Prostate gland (tissue), 2 donors: ENCODE data around the gene EMX1. TPM values are rescaled to one million over a fixed set of nuclear protein-coding genes. Genes with fewer than 3 reads are reported as not detected.

Source experiments
- DNase-seq: peaks from one replicate; pipeline ENCODE4 v3.0.0-alpha.2; 2019; ENCODE audit warnings: low spot score
- H3K27ac ChIP-seq, 2 donors: fragments of 200-600 bp; sonication (generic); 2 replicates each; pipeline ENCODE4 v1.5.1; 2017 to 2019
- H3K27me3 ChIP-seq: fragments of 200-600 bp; sonication (generic); replicated peaks from 2 replicates; pipeline ENCODE4 v1.5.1; 2019; ENCODE audit not compliant: insufficient read depth
- H3K36me3 ChIP-seq, 2 donors: fragments of 200-600 bp; sonication (generic); 1 replicate in 1 of 2; 2 replicates in 1 of 2; pipeline versions ENCODE4 v1.5.1 to v1.8.1; 2017 to 2019
- H3K4me1 ChIP-seq: fragments of 200-600 bp; sonication (generic); replicated peaks from 2 replicates; pipeline ENCODE4 v1.5.1; 2019
- H3K4me3 ChIP-seq, 2 donors: fragments of 200-600 bp; sonication (generic); 2 replicates each; pipeline ENCODE4 v1.5.1; 2017 to 2019
- H3K9me3 ChIP-seq: fragments of 200-600 bp; sonication (generic); 2 replicates; pipeline ENCODE4 v1.5.1; 2017
- POLR2A ChIP-seq: fragments of 450-650 bp; IDR thresholded peaks from one replicate; pipeline ENCODE4 v1.6.1; 2016; ENCODE audit warnings: antibody characterized with exemption, mild to moderate bottlenecking
- POLR2AphosphoS5 ChIP-seq: sonication (generic); formaldehyde crosslinking; IDR thresholded peaks from one replicate; pipeline ENCODE4 v1.6.1; 2017; ENCODE audit warnings: antibody characterized with exemption
- WGBS: methylation state at CpG from one replicate; pipeline ENCODE4 v1.1.5; 2018; 5-methylcytosine and 5-hydroxymethylcytosine counted together
- intact Hi-C: fragments of 100-400 bp; cut with DNase I; formaldehyde crosslinking; loops from one replicate; pipeline ENCODE4 v1.14.2; 2022
- total RNA-seq, 2 donors: library from RNA; depleted of rRNA; stranded (reverse); fragments of >200 nt; gene quantifications; one replicate each; pipeline ENCODE4 v1.1.0, GENCODE V29; 2016
- TF ChIP-seq, protein P1 (sequence below), 4 experiments: fragments of 200-600 bp in 2 of 4; fragments of 450-650 bp in 2 of 4; sonication (generic) in 2 of 4; IDR thresholded peaks; 1 replicate in 3 of 4; 2 replicates in 1 of 4; pipeline ENCODE4 v1.5.1; 2016 to 2019; ENCODE audit warnings: antibody characterized with exemption in 4 of 4, mild to moderate bottlenecking in 2 of 4, moderate library complexity in 2 of 4

The EMX1 gene
- total RNA-seq = 1 to 10 TPM in 1 of 2 donors, not detected in 1; 9.8 TPM

DNA sequence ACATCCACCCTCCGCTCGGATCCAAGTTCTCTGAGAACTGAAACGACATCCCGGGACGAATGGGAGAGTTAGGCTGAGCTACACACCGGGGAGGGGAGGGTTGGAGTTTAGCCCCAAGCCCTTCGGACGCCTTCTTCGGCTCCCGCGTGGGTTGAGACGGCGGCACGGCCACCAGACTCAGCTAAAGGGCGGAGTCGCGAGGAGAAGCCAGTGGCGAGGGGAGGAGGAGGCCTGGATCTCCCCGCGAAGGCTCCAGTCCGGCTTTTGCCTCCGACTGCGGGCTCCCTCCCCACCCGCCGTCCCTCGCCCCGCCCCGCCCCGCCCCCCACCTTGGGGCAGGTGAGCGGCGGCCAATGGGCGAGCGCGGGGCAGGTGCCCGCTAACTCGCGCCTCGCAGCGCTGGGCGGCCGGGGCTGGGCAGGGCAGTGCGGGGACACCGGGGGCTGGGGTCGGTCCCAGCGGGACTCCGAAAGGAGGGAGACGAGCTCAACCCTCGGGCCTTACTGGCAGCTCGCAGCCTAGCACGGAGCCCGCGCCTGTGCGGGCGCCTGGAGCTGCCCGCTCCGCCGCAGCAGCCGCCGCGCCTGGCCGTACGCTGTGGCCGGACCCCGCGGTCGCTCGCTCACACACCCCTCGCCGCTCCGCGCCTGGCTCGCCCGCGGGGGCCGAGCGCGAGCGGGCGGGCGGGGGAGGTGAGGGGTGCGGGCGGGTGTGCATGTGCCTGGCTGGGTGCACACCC, at the start of gene EMX1:
Gene EMX1, plus strand, starts transcription at position 382 of the 739 bp plus-strand sequence. Its CDS starts 334 bp downstream, at position 716.
- TF ChIP-seq POLR2A = no peak
- peak; percentile 29 for TF ChIP-seq POLR2AphosphoS5
- TF ChIP-seq, protein P1, sequence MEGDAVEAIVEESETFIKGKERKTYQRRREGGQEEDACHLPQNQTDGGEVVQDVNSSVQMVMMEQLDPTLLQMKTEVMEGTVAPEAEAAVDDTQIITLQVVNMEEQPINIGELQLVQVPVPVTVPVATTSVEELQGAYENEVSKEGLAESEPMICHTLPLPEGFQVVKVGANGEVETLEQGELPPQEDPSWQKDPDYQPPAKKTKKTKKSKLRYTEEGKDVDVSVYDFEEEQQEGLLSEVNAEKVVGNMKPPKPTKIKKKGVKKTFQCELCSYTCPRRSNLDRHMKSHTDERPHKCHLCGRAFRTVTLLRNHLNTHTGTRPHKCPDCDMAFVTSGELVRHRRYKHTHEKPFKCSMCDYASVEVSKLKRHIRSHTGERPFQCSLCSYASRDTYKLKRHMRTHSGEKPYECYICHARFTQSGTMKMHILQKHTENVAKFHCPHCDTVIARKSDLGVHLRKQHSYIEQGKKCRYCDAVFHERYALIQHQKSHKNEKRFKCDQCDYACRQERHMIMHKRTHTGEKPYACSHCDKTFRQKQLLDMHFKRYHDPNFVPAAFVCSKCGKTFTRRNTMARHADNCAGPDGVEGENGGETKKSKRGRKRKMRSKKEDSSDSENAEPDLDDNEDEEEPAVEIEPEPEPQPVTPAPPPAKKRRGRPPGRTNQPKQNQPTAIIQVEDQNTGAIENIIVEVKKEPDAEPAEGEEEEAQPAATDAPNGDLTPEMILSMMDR (IDR thresholded peaks at IDR 0.05) = no peak

DNA sequence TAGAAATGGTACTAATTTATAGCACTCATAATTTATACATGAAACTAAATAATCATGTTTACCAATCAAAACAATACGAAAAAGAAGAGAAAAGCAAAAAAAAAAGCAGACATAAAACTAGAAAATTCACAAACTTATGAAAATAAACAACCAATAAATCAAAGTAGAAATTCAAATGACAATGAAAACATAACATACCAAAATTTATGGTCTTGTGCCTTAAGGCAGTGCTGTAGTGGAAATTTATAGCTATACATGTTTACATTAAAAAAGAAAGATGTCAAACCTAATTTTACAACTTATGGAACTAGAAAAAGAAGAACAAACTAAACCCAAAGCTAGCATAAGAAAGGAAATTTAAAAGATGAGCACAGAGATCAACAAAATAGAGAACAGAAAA, 46.3 kb upstream of the EMX1 start:
- Histone ChIP-seq H3K27ac (no peak overlapping the region), H3K36me3 (no peaks in the 10 kb centered on the region), H3K9me3 (no peaks in the 10 kb centered on the region), H3K27me3 (no peaks in the 10 kb centered on the region), H3K4me3 (no peak overlapping the region), H3K4me1 (no peaks in the 10 kb centered on the region)
- intact Hi-C loops = no loop called here
- TF ChIP-seq POLR2AphosphoS5 = no peak
- TF ChIP-seq POLR2A = no peak
- TF ChIP-seq, protein P1 (IDR thresholded peaks at IDR 0.05) = no peak
- no peak for DNase-seq
- WGBS = 18% methylated on average over 1 of the region's 1 CpG

More for the DNA sequence above, at the start of gene EMX1:
- Histone ChIP-seq H3K27me3 (peaks cover 60% of the 10 kb centered on the region), H3K9me3 (no peaks in the 10 kb centered on the region), H3K4me3 (peak within 1 kb of the TSS; percentile 14 to 30), H3K36me3 (no peaks in the 10 kb centered on the region), H3K4me1 (peaks cover 24% of the 10 kb centered on the region), H3K27ac (no peak within 1 kb of the TSS)
- 0% methylated on average over 24 of the region's 82 CpGs for WGBS
- intact Hi-C loops = no loop called here
- peak; percentile 67 for DNase-seq

DNA sequence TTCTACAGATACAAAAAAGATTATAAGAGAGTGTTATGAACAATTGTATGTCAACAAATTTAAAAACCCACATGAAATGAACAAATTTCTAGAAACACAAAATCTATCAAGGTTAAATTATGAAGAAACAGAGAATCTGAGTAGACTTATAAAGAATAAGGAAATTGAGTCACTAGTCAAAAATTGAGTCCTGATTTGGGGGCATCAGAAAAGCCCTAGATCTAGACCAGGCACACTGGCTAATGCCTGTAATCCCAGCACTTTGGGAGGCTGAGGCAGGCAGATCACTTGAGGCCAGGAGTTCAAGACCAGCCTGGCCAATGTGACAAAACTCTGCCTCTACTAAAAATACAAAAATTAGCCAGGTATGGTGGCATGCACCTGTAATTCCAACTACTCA, 45.4 kb upstream of the EMX1 start:
- no peak for TF ChIP-seq POLR2A
- no peak for TF ChIP-seq POLR2AphosphoS5
- TF ChIP-seq, protein P1 (IDR thresholded peaks at IDR 0.05) = no peak
- DNase-seq = no peak
- Histone ChIP-seq H3K36me3 (no peaks in the 10 kb centered on the region), H3K27ac (no peak overlapping the region), H3K27me3 (no peaks in the 10 kb centered on the region), H3K4me1 (no peaks in the 10 kb centered on the region), H3K9me3 (no peaks in the 10 kb centered on the region), H3K4me3 (no peak overlapping the region)
- intact Hi-C loops = no loop called here

DNA sequence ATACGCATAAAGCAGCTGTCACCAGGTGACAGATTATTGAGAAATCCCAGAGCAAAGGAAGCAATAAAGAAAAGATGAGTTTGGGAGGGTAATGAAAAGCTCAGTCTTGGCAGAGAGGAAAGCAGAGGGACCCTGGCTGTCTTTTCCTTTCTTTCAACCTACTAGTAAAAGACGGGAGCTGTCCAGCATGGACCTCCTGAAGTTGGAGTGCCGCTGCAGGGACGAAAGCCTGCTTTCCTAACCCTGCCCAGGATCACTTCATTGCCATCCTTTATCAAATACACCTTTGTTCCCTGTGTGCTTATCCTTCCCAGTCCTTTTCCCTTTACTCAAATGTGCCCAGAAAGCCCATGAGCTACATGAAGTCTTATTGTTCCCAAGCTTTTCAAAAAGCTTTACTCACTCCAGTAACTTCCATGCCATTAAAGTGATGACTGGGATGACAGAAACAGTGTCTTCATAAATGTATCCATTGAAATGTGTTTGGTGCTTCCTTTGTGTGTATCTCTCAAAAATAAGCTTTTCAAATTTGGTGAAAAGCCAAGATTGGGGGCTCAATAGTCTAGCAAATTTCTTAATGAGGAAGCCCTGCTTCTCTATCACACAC, 33.9 kb upstream of the EMX1 start:
- H3K9me3 ChIP-seq = no peaks in the 10 kb centered on the region
- no peak for TF ChIP-seq POLR2AphosphoS5
- TF ChIP-seq, protein P1 (IDR thresholded peaks at IDR 0.05) = no peak
- no peak for TF ChIP-seq POLR2A
- peaks cover 5% of the 10 kb centered on the region for H3K4me1 ChIP-seq
- H3K27me3 ChIP-seq = no peaks in the 10 kb centered on the region
- no peaks in the 10 kb centered on the region for H3K36me3 ChIP-seq
- no peak for DNase-seq
- H3K4me3 ChIP-seq = no peak overlapping the region
- H3K27ac ChIP-seq = no peak overlapping the region
- intact Hi-C loops = no loop called here
- WGBS = 3% methylated on average over 4 of the region's 4 CpGs
